H1 (cell line): Measurements from ENCODE around the gene LYL1. TPM values are rescaled to one million over a fixed set of nuclear protein-coding genes. Genes with fewer than 3 reads are reported as not detected.

Experiments
- CTCF ChIA-PET: fragments of 300-600 bp; sonication (Branson Sonifier 250); formaldehyde crosslinking; loops from one replicate; lab custom pipeline; 2021; ENCODE audit not compliant: partially characterized antibody; lab: Charles Lee
- POLR2A ChIA-PET: fragments of 300-600 bp; sonication (Branson Sonifier 250); formaldehyde crosslinking; loops from one replicate; lab custom pipeline; 2021; ENCODE audit warnings: inconsistent platforms; ENCODE audit not compliant: partially characterized antibody; lab: Charles Lee
- DNase-seq, 2 experiments: peaks; one replicate each; pipeline versions ENCODE4 v3.0.0 to v3.0.0-alpha.2; 2010 to 2022; ENCODE audit warnings: low spot score in 2 of 2, low read depth in 1 of 2, mixed read lengths in 1 of 2
- FAIRE-seq: peaks from 2 replicates; lab custom pipeline; 2011; peaks lifted over from hg19 to GRCh38; lab: Jason Lieb, UNC
- H2AFZ ChIP-seq: 2 replicates; pipeline ENCODE4 v1.8.1; 2012; ENCODE audit warnings: low read length, inconsistent platforms
- H2AK5ac ChIP-seq: 2 replicates; pipeline ENCODE4 v1.6.1; 2013; ENCODE audit warnings: low read depth, low read length
- H2BK120ac ChIP-seq: replicated peaks from 2 replicates; pipeline ENCODE3; 2013; ENCODE audit warnings: low read depth, low read length, inconsistent platforms
- H2BK12ac ChIP-seq: 2 replicates; pipeline ENCODE4 v1.6.1; 2013; ENCODE audit warnings: low read depth, low read length
- H2BK15ac ChIP-seq: 2 replicates; pipeline ENCODE4 v1.6.1; 2013; ENCODE audit warnings: low read length
- H2BK20ac ChIP-seq: 2 replicates; pipeline ENCODE4 v1.6.1; 2013; ENCODE audit warnings: low read length
- H2BK5ac ChIP-seq: 2 replicates; pipeline ENCODE4 v1.6.1; 2013; ENCODE audit warnings: low read depth, low read length
- H3K14ac ChIP-seq: 2 replicates; pipeline ENCODE4 v1.6.1; 2013; ENCODE audit warnings: inconsistent platforms; ENCODE audit not compliant: insufficient read length
- H3K18ac ChIP-seq: 2 replicates; pipeline ENCODE4 v1.6.1; 2013; ENCODE audit warnings: low read length; ENCODE audit errors: extremely low read depth
- H3K23ac ChIP-seq: 2 replicates; pipeline ENCODE4 v1.6.1; 2013; ENCODE audit warnings: inconsistent platforms; ENCODE audit not compliant: insufficient read length
- H3K23me2 ChIP-seq: 2 replicates; pipeline ENCODE4 v1.6.1; 2013; ENCODE audit warnings: low read depth, low read length
- H3K27ac ChIP-seq: 2 replicates; pipeline ENCODE4 v1.6.1; 2011; ENCODE audit warnings: low read depth, low read length, inconsistent platforms
- H3K27me3 ChIP-seq, 4 experiments: replicated peaks in 1 of 4; 1 replicate in 1 of 4; 2 replicates in 3 of 4; pipeline versions ENCODE4 v1.6.1 to v1.8.1; 2011 to 2013; ENCODE audit warnings: low read length in 3 of 4, mild to moderate bottlenecking in 3 of 4, inconsistent platforms in 2 of 4, mixed read lengths in 2 of 4, moderate library complexity in 1 of 4; ENCODE audit not compliant: control insufficient read depth in 3 of 4, insufficient read depth in 3 of 4; ENCODE audit errors: extremely low read depth in 1 of 4
- H3K36me3 ChIP-seq, 4 experiments: 2 replicates each; pipeline versions ENCODE4 v1.6.1 to v1.8.1; 2011 to 2013; ENCODE audit warnings: mild to moderate bottlenecking in 4 of 4, low read length in 3 of 4, moderate library complexity in 2 of 4, control low read depth in 1 of 4, inconsistent platforms in 1 of 4; ENCODE audit not compliant: insufficient read depth in 4 of 4, control insufficient read depth in 2 of 4
- H3K4ac ChIP-seq: replicated peaks from 2 replicates; pipeline ENCODE3; 2013; ENCODE audit warnings: low read length, low read depth, mixed read lengths, inconsistent platforms; ENCODE audit not compliant: insufficient read length
- H3K4me1 ChIP-seq, 4 experiments: replicated peaks in 1 of 4; 1 replicate in 1 of 4; 2 replicates in 3 of 4; pipeline versions ENCODE4 v1.6.1 to v1.8.1; 2011 to 2013; ENCODE audit warnings: low read length in 3 of 4, inconsistent platforms in 2 of 4, mixed read lengths in 1 of 4; ENCODE audit not compliant: insufficient read depth in 4 of 4, control insufficient read depth in 3 of 4
- H3K4me2 ChIP-seq, 2 experiments: 2 replicates each; pipeline versions ENCODE4 v1.6.1 to v1.8.1; 2011 to 2013; ENCODE audit warnings: low read depth in 2 of 2, low read length in 2 of 2, control low read depth in 1 of 2, inconsistent platforms in 1 of 2, mild to moderate bottlenecking in 1 of 2; ENCODE audit not compliant: insufficient read depth in 1 of 2
- H3K4me3 ChIP-seq, 4 experiments: fragments of 200-600, 300-600 bp in 1 of 4; sonication (generic), shearing (Covaris generic), sonication (Bioruptor Twin) in 1 of 4; 2 replicates each; pipeline versions ENCODE4 v1.5.1 to v1.8.1; 2011 to 2016; ENCODE audit warnings: low read length in 4 of 4, low read depth in 3 of 4, control low read depth in 2 of 4, inconsistent platforms in 2 of 4, mild to moderate bottlenecking in 2 of 4, mixed read lengths in 1 of 4, moderate library complexity in 1 of 4; ENCODE audit not compliant: insufficient read depth in 2 of 4; ENCODE audit errors: extremely low read depth in 1 of 4
- H3K56ac ChIP-seq: replicated peaks from 2 replicates; pipeline ENCODE3; 2013; ENCODE audit warnings: low read depth, mild to moderate bottlenecking, mixed read lengths, low read length, inconsistent platforms; ENCODE audit not compliant: insufficient read length
- H3K79me1 ChIP-seq: 2 replicates; pipeline ENCODE4 v1.6.1; 2013; ENCODE audit warnings: low read depth, low read length, control low read depth
- H3K79me2 ChIP-seq, 2 experiments: 2 replicates each; pipeline versions ENCODE4 v1.6.1 to v1.8.1; 2012 to 2013; ENCODE audit warnings: low read length in 2 of 2, mild to moderate bottlenecking in 2 of 2, inconsistent platforms in 1 of 2; ENCODE audit not compliant: insufficient read depth in 2 of 2, control insufficient read depth in 1 of 2
- H3K9ac ChIP-seq, 4 experiments: replicated peaks in 1 of 4; 1 replicate in 1 of 4; 2 replicates in 3 of 4; pipeline versions ENCODE4 v1.6.1 to v1.8.1; 2011 to 2013; ENCODE audit warnings: low read depth in 3 of 4, low read length in 3 of 4, control low read depth in 2 of 4, mild to moderate bottlenecking in 2 of 4, moderate library complexity in 2 of 4, inconsistent platforms in 1 of 4; ENCODE audit errors: extremely low read depth in 1 of 4
- H3K9me3 ChIP-seq, 2 experiments: 2 replicates each; pipeline versions ENCODE4 v1.6.1 to v1.8.1; 2012 to 2013; ENCODE audit warnings: mild to moderate bottlenecking in 2 of 2, moderate library complexity in 2 of 2, control low read depth in 1 of 2, inconsistent platforms in 1 of 2, low read depth in 1 of 2, low read length in 1 of 2, mixed read lengths in 1 of 2; ENCODE audit not compliant: insufficient read depth in 2 of 2
- H4K20me1 ChIP-seq, 2 experiments: replicated peaks in 1 of 2; 2 replicates each; pipeline versions ENCODE3 to v1.8.1; 2011 to 2013; ENCODE audit warnings: inconsistent platforms in 2 of 2, low read length in 2 of 2, mild to moderate bottlenecking in 1 of 2; ENCODE audit not compliant: insufficient read depth in 2 of 2, control insufficient read depth in 1 of 2
- H4K5ac ChIP-seq: 2 replicates; pipeline ENCODE4 v1.6.1; 2013; ENCODE audit warnings: low read length, low read depth, mixed read lengths, inconsistent platforms; ENCODE audit not compliant: insufficient read length
- H4K8ac ChIP-seq: 2 replicates; pipeline ENCODE4 v1.8.0; 2013; ENCODE audit warnings: mild to moderate bottlenecking, moderate library complexity, low read length, inconsistent platforms; ENCODE audit not compliant: insufficient read depth; ENCODE audit errors: extremely low read depth
- H4K91ac ChIP-seq: replicated peaks from 2 replicates; pipeline ENCODE3; 2013; ENCODE audit warnings: low read length, mixed read lengths, inconsistent platforms; ENCODE audit not compliant: insufficient read length
- CTCF ChIP-seq, 3 experiments: IDR thresholded peaks; 1 replicate in 2 of 3; 2 replicates in 1 of 3; pipeline versions ENCODE4 v1.5.1 to v1.6.1; 2011; ENCODE audit warnings: low read length in 3 of 3, mild to moderate bottlenecking in 3 of 3, inconsistent platforms in 2 of 3, low read depth in 1 of 3, moderate library complexity in 1 of 3; ENCODE audit not compliant: insufficient read depth in 1 of 3; ENCODE audit errors: control extremely low read depth in 1 of 3
- GABPA ChIP-seq: IDR thresholded peaks from 2 replicates; pipeline ENCODE4 v1.6.1; 2011; ENCODE audit warnings: mild to moderate bottlenecking, low read length, moderate library complexity, borderline replicate concordance; ENCODE audit not compliant: insufficient read depth
- PHF8 ChIP-seq: fragments of 200-600 bp; sonication (generic); conservative IDR thresholded peaks from 2 replicates; pipeline ENCODE4 v1.7.1; 2012; ENCODE audit warnings: low read depth, mild to moderate bottlenecking, inconsistent platforms, low read length, moderate library complexity
- POLR2A ChIP-seq, 2 experiments: IDR thresholded peaks; 1 replicate in 1 of 2; 2 replicates in 1 of 2; pipeline ENCODE4 v1.6.1; 2011; ENCODE audit warnings: low read depth in 2 of 2, low read length in 2 of 2, mild to moderate bottlenecking in 2 of 2; ENCODE audit errors: control extremely low read depth in 1 of 2
- RNF2 ChIP-seq: fragments of 200-900, 300-1000 bp; sonication (generic); IDR thresholded peaks from 2 replicates; pipeline ENCODE4 v1.7.1; 2016; ENCODE audit warnings: borderline replicate concordance, low read depth, mild to moderate bottlenecking, antibody characterized with exemption, low read length; ENCODE audit not compliant: poor library complexity, severe bottlenecking; ENCODE audit errors: missing control alignments
- SIRT6 ChIP-seq: IDR thresholded peaks from one replicate; pipeline ENCODE4 v1.7.1; 2012; ENCODE audit warnings: low read length, inconsistent platforms
- TAF7 ChIP-seq: optimal IDR thresholded peaks from 2 replicates; pipeline ENCODE3; 2011; ENCODE audit warnings: low read depth, mild to moderate bottlenecking, inconsistent platforms, low read length, moderate library complexity, borderline replicate concordance
- TEAD4 ChIP-seq: IDR thresholded peaks from 2 replicates; pipeline ENCODE4 v1.6.1; 2012; ENCODE audit warnings: low read depth, low read length, inconsistent platforms, mixed read lengths
- YY1 ChIP-seq: IDR thresholded peaks from 2 replicates; pipeline ENCODE4 v1.6.1; 2011; ENCODE audit warnings: low read depth, mild to moderate bottlenecking, low read length
- WGBS, 2 experiments: shearing (Covaris generic) in 1 of 2; methylation state at CpG; one replicate each; pipeline versions ENCODE4 v1.1.6 to v1.1.7; 2013 to 2015; ENCODE audit warnings: low lambda C conversion rate in 2 of 2, mixed read lengths in 2 of 2, inconsistent platforms in 1 of 2, low coverage in 1 of 2, missing lambda C conversion rate in 1 of 2; ENCODE audit not compliant: insufficient replicate concordance in 2 of 2, insufficient coverage in 1 of 2, insufficient read length in 1 of 2; ENCODE audit errors: extremely low coverage in 1 of 2, missing lambda C conversion rate in 1 of 2; 5-methylcytosine and 5-hydroxymethylcytosine counted together
- polyA plus RNA-seq, 7 experiments: library from polyadenylated mRNA; depleted of rRNA in 3 of 7; stranded (reverse) in 5 of 7; unstranded in 2 of 7; fragments of >200 nt in 5 of 7; fragments of 200-250 nt in 2 of 7; gene quantifications; 1 replicate in 5 of 7; 2 replicates in 1 of 7; 4 replicates in 1 of 7; pipeline versions ENCODE4 v1.2.1 to v1.2.3, GENCODE V29; 2011 to 2013; ENCODE audit warnings: missing spikeins in 2 of 7, mixed read lengths in 2 of 7
- total RNA-seq: library from RNA; stranded (reverse); fragmentation: NEBNext Ultra II Directional; extraction: Animal tissue kit (Norgen Biotek cat#: 25700); gene quantifications from 2 replicates; pipeline ENCODE4 v1.2.1, GENCODE V29; 2021

The LYL1 gene
- total and polyA plus RNA-seq, 2 of the 8 experiments (the other 6 are each of a cell fraction or from before 2014, with no cell fraction given), result 0.58 to 0.76 TPM

GRCh38 chr19:13093407-13094105 lies 9.1 kb downstream of the LYL1 start:
- no peaks in the 10 kb centered on the region for H3K36me3 ChIP-seq
- H3K79me1 ChIP-seq, result no peaks in the 10 kb centered on the region
- no peak overlapping the region for H2BK120ac ChIP-seq
- no peak overlapping the region for H3K4me2 ChIP-seq
- no peak overlapping the region for H3K18ac ChIP-seq
- peaks cover 0 to 18% (median 16%) of the 10 kb centered on the region in 4 experiments; a peak in 5 of 7 replicates for H3K4me1 ChIP-seq
- no peak overlapping the region for H2BK5ac ChIP-seq
- H2AK5ac ChIP-seq, result no peak overlapping the region
- H2BK20ac ChIP-seq, result 0 out of 2 replicates have a peak overlapping the region, but pooled peaks have one; percentile 4
- H2BK12ac ChIP-seq, result peak overlapping the region; percentile 52; the same call in 1 of the 2 replicates
- H4K8ac ChIP-seq, result no peak overlapping the region
- H3K56ac ChIP-seq, result no peak overlapping the region
- H3K9ac ChIP-seq, result no peak overlapping the region
- peak; percentile 80 for FAIRE-seq
- peaks cover 3% of the 10 kb centered on the region; the same call in 1 of the 2 replicates for H3K23me2 ChIP-seq
- H3K27ac ChIP-seq, result no peak overlapping the region
- no peak overlapping the region for H4K5ac ChIP-seq
- peak overlapping the region; percentile 50; the same call in 1 of the 2 replicates for H2BK15ac ChIP-seq
- ChIA-PET POLR2A (interaction anchor here (0.9 to 3.8 kb wide), 16 partner anchors 8 to 203 kb away, joined by 3 to 15 read pairs (median 5); partner anchors contain the start of gene GCDH), CTCF (interaction anchor here (0.6 to 48.8 kb wide), 29 partner anchors 7 to 955 kb away, joined by 3 to 1145 read pairs (median 9); partner anchors contain the start of gene DAND5)
- no peak overlapping the region for H3K4me3 ChIP-seq
- H2AFZ ChIP-seq, result no peak overlapping the region
- no peak overlapping the region for H3K4ac ChIP-seq
- peak; percentile 79 to 89 for DNase-seq
- no peak overlapping the region for H3K14ac ChIP-seq
- no peaks in the 10 kb centered on the region for H3K9me3 ChIP-seq
- peaks cover 9 to 71% (median 45%) of the 10 kb centered on the region in 4 experiments for H3K27me3 ChIP-seq
- peaks cover 2 to 4% of the 10 kb centered on the region in 2 experiments for H4K20me1 ChIP-seq
- H3K79me2 ChIP-seq, result no peaks in the 10 kb centered on the region
- WGBS, 2 experiments, result 40% methylated on average over 12 of the region's 12 CpGs; no CpG with 5 or more reads in 1 of the 2 experiments
- H3K23ac ChIP-seq, result no peak overlapping the region
- no peak overlapping the region for H4K91ac ChIP-seq
- peak; percentile 96 for TF ChIP-seq CTCF (IDR thresholded peaks at IDR 0.05; ENCODE audit: control extremely low read depth in 1 of 3, insufficient read depth in 1 of 3, low read depth in 1 of 3, low read length in 3 of 3)
- peak; percentile 32; the same call in 1 of the 2 replicates for TF ChIP-seq GABPA
- no peak for TF ChIP-seq SIRT6
- no peak for TF ChIP-seq RNF2
- TF ChIP-seq PHF8, result no peak
- 0 out of 2 replicates have a peak, but pooled peaks have one; percentile 26 for TF ChIP-seq YY1
- TF ChIP-seq POLR2A (IDR thresholded peaks at IDR 0.05; ENCODE audit: control extremely low read depth in 1 of 2, low read depth in 2 of 2, low read length in 2 of 2), result no peak
- TF ChIP-seq TEAD4, result no peak
- TF ChIP-seq TAF7, result peak; percentile 68
